Uterus (tissue), 4 donors: ENCODE measurements around the gene GPALPP1. TPM values are rescaled to one million over a fixed set of nuclear protein-coding genes. Genes with fewer than 3 reads are reported as not detected.

Experiments used
- DNase-seq, 2 donors: peaks; one replicate each; pipeline ENCODE4 v3.0.0-alpha.2; 2019 to 2020
- H3K27ac ChIP-seq, 2 donors: fragments of 200-600 bp; sonication (generic); 1 replicate in 1 of 2; 2 replicates in 1 of 2; pipeline ENCODE4 v1.5.1; 2016 to 2018
- H3K27me3 ChIP-seq, 2 donors: fragments of 200-600 bp; sonication (generic); one replicate each; pipeline ENCODE4 v1.5.1; 2018 to 2019; ENCODE audit warnings: control low read depth in 1 of 2
- H3K36me3 ChIP-seq, 2 donors: fragments of 200-600 bp; sonication (generic); one replicate each; pipeline ENCODE4 v1.5.1; 2019; ENCODE audit warnings: control low read depth in 1 of 2
- H3K4me1 ChIP-seq, 2 donors: fragments of 200-600 bp; sonication (generic); one replicate each; pipeline ENCODE4 v1.5.1; 2018 to 2019; ENCODE audit warnings: control low read depth in 1 of 2
- H3K4me3 ChIP-seq, 2 donors: fragments of 200-600 bp; sonication (generic); 1 replicate in 1 of 2; 2 replicates in 1 of 2; pipeline ENCODE4 v1.5.1; 2018 to 2019; ENCODE audit warnings: mild to moderate bottlenecking in 1 of 2
- H3K9me3 ChIP-seq, 2 donors: fragments of 200-600 bp; sonication (generic); one replicate each; pipeline ENCODE4 v1.5.1; 2019; ENCODE audit warnings: control low read depth in 1 of 2
- POLR2A ChIP-seq, 2 donors: fragments of 450-650 bp; IDR thresholded peaks; one replicate each; pipeline ENCODE4 v1.6.1; 2016; ENCODE audit warnings: antibody characterized with exemption in 2 of 2, mild to moderate bottlenecking in 1 of 2, moderate library complexity in 1 of 2
- intact Hi-C: fragments of 100-400 bp; cut with DNase I; formaldehyde crosslinking; loops from one replicate; pipeline ENCODE4 v1.15.1; 2023; ENCODE audit warnings: low total_unique reads
- total RNA-seq, 4 donors: library from RNA; depleted of rRNA in 3 of 4; stranded (reverse); fragments of >200 nt in 3 of 4; gene quantifications; one replicate each; pipeline versions ENCODE4 v1.1.0 to v1.2.4, GENCODE V29; 2014 to 2023
- TF ChIP-seq, protein P1 (sequence below), 4 experiments: fragments of 200-600 bp in 2 of 4; fragments of 450-650 bp in 2 of 4; sonication (generic) in 2 of 4; IDR thresholded peaks; one replicate each; pipeline ENCODE4 v1.5.1; 2016 to 2019; ENCODE audit warnings: antibody characterized with exemption in 4 of 4, mild to moderate bottlenecking in 2 of 4, moderate library complexity in 1 of 4
- donor health status: DM: yes; HTN: yes; CAD: no.

GPALPP1 gene
- total RNA-seq, 4 donors from 2014 or later = 8.7 to 55.2 (median 28.1) TPM

- intact Hi-C loops = no loop called here
- H3K4me1 ChIP-seq = no peaks in the 10 kb centered on the region
- no peaks in the 10 kb centered on the region for H3K9me3 ChIP-seq
- no peak overlapping the region for H3K4me3 ChIP-seq
- no peak for DNase-seq
- H3K36me3 ChIP-seq = no peaks in the 10 kb centered on the region
- H3K27me3 ChIP-seq = no peaks in the 10 kb centered on the region
- no peak overlapping the region for H3K27ac ChIP-seq
- TF ChIP-seq, protein P1, sequence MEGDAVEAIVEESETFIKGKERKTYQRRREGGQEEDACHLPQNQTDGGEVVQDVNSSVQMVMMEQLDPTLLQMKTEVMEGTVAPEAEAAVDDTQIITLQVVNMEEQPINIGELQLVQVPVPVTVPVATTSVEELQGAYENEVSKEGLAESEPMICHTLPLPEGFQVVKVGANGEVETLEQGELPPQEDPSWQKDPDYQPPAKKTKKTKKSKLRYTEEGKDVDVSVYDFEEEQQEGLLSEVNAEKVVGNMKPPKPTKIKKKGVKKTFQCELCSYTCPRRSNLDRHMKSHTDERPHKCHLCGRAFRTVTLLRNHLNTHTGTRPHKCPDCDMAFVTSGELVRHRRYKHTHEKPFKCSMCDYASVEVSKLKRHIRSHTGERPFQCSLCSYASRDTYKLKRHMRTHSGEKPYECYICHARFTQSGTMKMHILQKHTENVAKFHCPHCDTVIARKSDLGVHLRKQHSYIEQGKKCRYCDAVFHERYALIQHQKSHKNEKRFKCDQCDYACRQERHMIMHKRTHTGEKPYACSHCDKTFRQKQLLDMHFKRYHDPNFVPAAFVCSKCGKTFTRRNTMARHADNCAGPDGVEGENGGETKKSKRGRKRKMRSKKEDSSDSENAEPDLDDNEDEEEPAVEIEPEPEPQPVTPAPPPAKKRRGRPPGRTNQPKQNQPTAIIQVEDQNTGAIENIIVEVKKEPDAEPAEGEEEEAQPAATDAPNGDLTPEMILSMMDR (IDR thresholded peaks at IDR 0.05) = no peak
- TF ChIP-seq POLR2A (IDR thresholded peaks at IDR 0.05) = no peak
Measured at GRCh38 chr13:45021250-45021649, 31.9 kb downstream of the GPALPP1 start.

- intact Hi-C loops = no loop called here
- no peak for DNase-seq
- no peak overlapping the region for H3K27ac ChIP-seq
- no peak for TF ChIP-seq POLR2A (IDR thresholded peaks at IDR 0.05)
- TF ChIP-seq, protein P1 (IDR thresholded peaks at IDR 0.05) = no peak
- no peaks in the 10 kb centered on the region for H3K4me1 ChIP-seq
- no peaks in the 10 kb centered on the region for H3K36me3 ChIP-seq
- H3K27me3 ChIP-seq = no peaks in the 10 kb centered on the region
- H3K4me3 ChIP-seq = no peak overlapping the region
- no peaks in the 10 kb centered on the region for H3K9me3 ChIP-seq
Measured at GRCh38 chr13:45024847-45025246, 35.5 kb downstream of the GPALPP1 start.

GRCh38 chr13:45034342-45034741 lies 45.0 kb downstream of the GPALPP1 start:
- no peak overlapping the region for H3K27ac ChIP-seq
- no peak for DNase-seq
- no peak overlapping the region for H3K4me3 ChIP-seq
- H3K4me1 ChIP-seq = no peaks in the 10 kb centered on the region
- H3K27me3 ChIP-seq = no peaks in the 10 kb centered on the region
- H3K9me3 ChIP-seq = no peaks in the 10 kb centered on the region
- H3K36me3 ChIP-seq = no peaks in the 10 kb centered on the region
- TF ChIP-seq, protein P1 (IDR thresholded peaks at IDR 0.05) = no peak
- no peak for TF ChIP-seq POLR2A (IDR thresholded peaks at IDR 0.05)
- intact Hi-C loops = no loop called here

DNA sequence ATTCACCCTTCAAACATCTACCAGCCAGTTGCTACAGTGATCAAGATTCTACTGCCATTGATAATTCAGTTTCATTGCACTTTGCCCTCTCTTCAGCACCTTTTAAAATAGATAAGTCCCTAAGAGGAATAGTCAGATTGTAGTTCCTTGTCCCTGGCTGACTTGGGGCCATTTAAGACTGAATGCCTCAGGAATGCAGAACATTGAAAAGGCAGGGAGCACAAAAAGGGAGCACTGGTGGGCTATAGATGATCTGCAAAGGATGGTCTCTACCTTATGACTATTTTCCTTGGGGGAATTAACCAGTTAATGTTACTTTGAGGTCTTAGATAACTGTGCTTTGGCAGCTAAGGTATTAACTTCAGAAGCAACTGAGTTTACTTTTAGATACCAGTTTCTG lies 46.9 kb downstream of the GPALPP1 start:
- TF ChIP-seq, protein P1 (IDR thresholded peaks at IDR 0.05) = no peak
- no peak for TF ChIP-seq POLR2A (IDR thresholded peaks at IDR 0.05)
- intact Hi-C loops = no loop called here
- H3K27me3 ChIP-seq = no peaks in the 10 kb centered on the region
- no peaks in the 10 kb centered on the region for H3K9me3 ChIP-seq
- DNase-seq = no peak
- H3K4me1 ChIP-seq = no peaks in the 10 kb centered on the region
- H3K4me3 ChIP-seq = no peak overlapping the region
- no peak overlapping the region for H3K27ac ChIP-seq
- H3K36me3 ChIP-seq = no peaks in the 10 kb centered on the region

- no peaks in the 10 kb centered on the region for H3K36me3 ChIP-seq
- TF ChIP-seq POLR2A (IDR thresholded peaks at IDR 0.05) = no peak
- intact Hi-C loops = loop anchor here (10.0 kb wide), 1 partner anchor 265 kb away; no protein-coding TSS in a partner anchor
Measured at GRCh38 chr13:45040173-45040572, 50.8 kb downstream of the GPALPP1 start.

GRCh38 chr13:45040622-45041021 lies 51.3 kb downstream of the GPALPP1 start:
- no peak for TF ChIP-seq POLR2A (IDR thresholded peaks at IDR 0.05)
- TF ChIP-seq, protein P1 (IDR thresholded peaks at IDR 0.05) = no peak
- no peak for DNase-seq
- intact Hi-C loops = loop anchor here (10.0 kb wide), 1 partner anchor 264 kb away; no protein-coding TSS in a partner anchor
- no peaks in the 10 kb centered on the region for H3K4me1 ChIP-seq
- no peak overlapping the region for H3K27ac ChIP-seq
- H3K9me3 ChIP-seq = no peaks in the 10 kb centered on the region
- H3K4me3 ChIP-seq = no peak overlapping the region
- H3K36me3 ChIP-seq = no peaks in the 10 kb centered on the region
- no peaks in the 10 kb centered on the region for H3K27me3 ChIP-seq

More at GRCh38 chr13:45040173-45040572, 50.8 kb downstream of the GPALPP1 start:
- Histone ChIP-seq H3K4me1 (no peaks in the 10 kb centered on the region), H3K27me3 (no peaks in the 10 kb centered on the region), H3K9me3 (no peaks in the 10 kb centered on the region), H3K4me3 (no peak overlapping the region), H3K27ac (no peak overlapping the region)
- DNase-seq = no peak
